ENCODE data around the gene RAB6A. TPM values are rescaled to one million over a fixed set of nuclear protein-coding genes. Genes with fewer than 3 reads are reported as not detected.
"Not testable (repeated sequence)": the region's sequence is repeated elsewhere in the genome, so short reads cannot be mapped to it uniquely, and the experiment has no call there.

Gene RAB6A
- total RNA-seq, 6 experiments from 2014 or later: 59.3 to 163 (median 81.7) TPM

DNA sequence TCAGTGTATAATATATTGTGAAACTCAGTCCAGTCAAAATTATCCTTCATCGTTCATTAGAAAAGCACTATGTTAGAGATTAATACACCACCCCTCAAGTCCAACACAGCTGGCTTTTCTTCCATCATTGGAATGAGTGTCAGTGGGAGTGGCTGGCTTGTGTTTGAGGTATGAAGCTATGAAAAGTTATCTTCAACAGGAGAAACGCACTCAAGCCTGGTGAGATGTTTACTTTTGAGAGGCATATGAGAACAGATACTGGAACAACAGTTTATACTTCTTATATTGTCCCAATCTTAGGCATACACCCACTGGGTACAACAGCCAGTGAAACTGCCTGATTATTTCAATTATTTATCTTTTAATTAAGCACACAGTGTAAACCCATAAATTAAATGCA, 80.2 kb downstream of the RAB6A start:
- no peak for ATAC-seq
- intact Hi-C loops (cut with DNase I): no loop called here
- no peak overlapping the region for H3K4me3 ChIP-seq

DNA sequence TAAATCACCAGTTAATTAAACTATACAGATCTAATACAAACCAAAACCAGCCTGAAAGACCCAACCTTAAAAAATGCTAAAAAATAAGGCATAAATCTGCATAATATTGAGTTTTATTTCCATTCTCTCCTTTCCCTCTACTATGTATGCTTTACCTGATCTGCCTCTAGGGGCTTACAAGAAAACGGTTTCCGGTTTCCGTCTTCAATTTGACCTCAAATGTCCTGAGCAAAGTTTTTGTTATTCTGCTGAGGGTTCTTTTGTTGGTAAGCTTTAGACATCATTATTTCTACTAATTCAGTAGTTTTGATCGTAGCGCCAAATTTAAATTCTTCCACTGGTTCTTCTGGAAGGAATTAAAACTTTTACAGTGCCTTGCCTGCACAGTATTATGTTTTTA, 84.3 kb downstream of the RAB6A start:
- H3K4me3 ChIP-seq; H3K4me1 ChIP-seq; DNase-seq; intact Hi-C loops (cut with DNase I); H3K27me3 ChIP-seq; ATAC-seq; H3K27ac ChIP-seq; H3K9me3 ChIP-seq: not testable (repeated sequence)
- 93% methylated on average over 5 of the region's 5 CpGs for WGBS (ENCODE audit: insufficient coverage, low coverage, low lambda C conversion rate, missing lambda C conversion rate)
- peaks cover 0 to 25% (median 6%) of the 10 kb centered on the region in 4 donors for H3K36me3 ChIP-seq

More for the DNA sequence above, 80.2 kb downstream of the RAB6A start:
- TF ChIP-seq POLR2A (IDR thresholded peaks at IDR 0.05): no peak
- TF ChIP-seq, protein P1, sequence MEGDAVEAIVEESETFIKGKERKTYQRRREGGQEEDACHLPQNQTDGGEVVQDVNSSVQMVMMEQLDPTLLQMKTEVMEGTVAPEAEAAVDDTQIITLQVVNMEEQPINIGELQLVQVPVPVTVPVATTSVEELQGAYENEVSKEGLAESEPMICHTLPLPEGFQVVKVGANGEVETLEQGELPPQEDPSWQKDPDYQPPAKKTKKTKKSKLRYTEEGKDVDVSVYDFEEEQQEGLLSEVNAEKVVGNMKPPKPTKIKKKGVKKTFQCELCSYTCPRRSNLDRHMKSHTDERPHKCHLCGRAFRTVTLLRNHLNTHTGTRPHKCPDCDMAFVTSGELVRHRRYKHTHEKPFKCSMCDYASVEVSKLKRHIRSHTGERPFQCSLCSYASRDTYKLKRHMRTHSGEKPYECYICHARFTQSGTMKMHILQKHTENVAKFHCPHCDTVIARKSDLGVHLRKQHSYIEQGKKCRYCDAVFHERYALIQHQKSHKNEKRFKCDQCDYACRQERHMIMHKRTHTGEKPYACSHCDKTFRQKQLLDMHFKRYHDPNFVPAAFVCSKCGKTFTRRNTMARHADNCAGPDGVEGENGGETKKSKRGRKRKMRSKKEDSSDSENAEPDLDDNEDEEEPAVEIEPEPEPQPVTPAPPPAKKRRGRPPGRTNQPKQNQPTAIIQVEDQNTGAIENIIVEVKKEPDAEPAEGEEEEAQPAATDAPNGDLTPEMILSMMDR (IDR thresholded peaks at IDR 0.05): no peak
- no peak overlapping the region for H3K27ac ChIP-seq
- no peaks in the 10 kb centered on the region for H3K27me3 ChIP-seq
- 64% methylated on average over 2 of the region's 2 CpGs for WGBS (ENCODE audit: insufficient coverage, low coverage, low lambda C conversion rate, missing lambda C conversion rate)
- no peaks in the 10 kb centered on the region for H3K4me1 ChIP-seq
- H3K9me3 ChIP-seq: no peaks in the 10 kb centered on the region
- peaks cover 0 to 31% (median 6%) of the 10 kb centered on the region in 4 donors for H3K36me3 ChIP-seq
- no peak for DNase-seq

DNA sequence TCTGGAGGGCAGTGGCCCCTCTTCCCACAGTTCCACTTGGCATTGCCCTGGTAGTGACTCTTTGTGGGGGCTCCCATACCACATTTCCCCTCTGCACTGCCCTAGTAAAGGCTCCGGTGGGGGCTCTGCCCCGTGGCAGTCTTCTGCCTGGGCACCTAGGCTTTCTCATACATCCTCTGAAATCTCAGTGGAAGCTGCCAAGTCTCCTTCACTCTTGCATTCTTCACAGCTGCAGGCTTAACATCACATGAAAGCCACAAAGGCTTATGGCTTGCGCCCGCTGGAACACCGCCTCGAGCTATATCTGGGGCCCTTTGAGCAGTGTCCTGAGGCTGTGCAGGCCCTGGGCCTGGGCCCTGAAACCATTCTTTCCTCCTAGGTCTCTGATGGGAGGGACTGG, 89.2 kb downstream of the RAB6A start:
- WGBS (ENCODE audit: insufficient coverage, low coverage, low lambda C conversion rate, missing lambda C conversion rate): no CpG with 5 or more reads among the region's 6 CpGs

DNA sequence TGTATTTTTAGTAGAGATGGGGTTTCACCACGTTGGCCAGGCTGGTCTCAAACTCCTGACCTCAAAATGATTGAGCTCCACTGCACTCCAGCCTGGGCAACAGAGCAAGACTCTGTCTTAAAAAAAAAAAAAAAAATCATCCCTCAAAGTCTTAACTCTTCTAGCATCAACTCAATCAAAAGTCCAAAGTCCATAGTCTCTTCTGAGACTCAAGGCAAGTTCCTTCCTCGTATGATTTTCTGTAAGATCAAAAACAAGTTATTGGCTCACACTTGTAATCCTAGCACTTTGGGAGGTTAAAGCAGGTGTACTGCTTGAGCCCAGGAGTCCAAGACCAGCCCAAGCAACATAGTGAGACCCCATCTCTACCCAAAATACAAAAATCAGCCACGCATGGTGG, 90.1 kb downstream of the RAB6A start:
- no peak overlapping the region for H3K27ac ChIP-seq
- ATAC-seq (no peak), DNase-seq (no peak)
- H3K27me3 ChIP-seq: no peaks in the 10 kb centered on the region
- TF ChIP-seq, protein P1 (IDR thresholded peaks at IDR 0.05): no peak
- TF ChIP-seq POLR2A (IDR thresholded peaks at IDR 0.05): no peak
- intact Hi-C loops (cut with DNase I): no loop called here
- no peaks in the 10 kb centered on the region for H3K36me3 ChIP-seq
- H3K9me3 ChIP-seq: no peaks in the 10 kb centered on the region
- 90% methylated on average over 1 of the region's 3 CpGs for WGBS (ENCODE audit: insufficient coverage, low coverage, low lambda C conversion rate, missing lambda C conversion rate)
- no peaks in the 10 kb centered on the region for H3K4me1 ChIP-seq
- H3K4me3 ChIP-seq: no peak overlapping the region

More for the DNA sequence above, 89.2 kb downstream of the RAB6A start:
- intact Hi-C loops (cut with DNase I): no loop called here
- Histone ChIP-seq H3K27me3 (no peaks in the 10 kb centered on the region), H3K9me3 (no peaks in the 10 kb centered on the region), H3K27ac (no peak overlapping the region), H3K36me3 (peaks cover 0 to 2% (median 0%) of the 10 kb centered on the region in 4 donors), H3K4me1 (no peaks in the 10 kb centered on the region), H3K4me3 (no peak overlapping the region)
- TF ChIP-seq, protein P1 (IDR thresholded peaks at IDR 0.05): no peak
- TF ChIP-seq POLR2A (IDR thresholded peaks at IDR 0.05): no peak
- DNase-seq (no peak), ATAC-seq (peak in 1 of 4 donors; percentile 32)

DNA sequence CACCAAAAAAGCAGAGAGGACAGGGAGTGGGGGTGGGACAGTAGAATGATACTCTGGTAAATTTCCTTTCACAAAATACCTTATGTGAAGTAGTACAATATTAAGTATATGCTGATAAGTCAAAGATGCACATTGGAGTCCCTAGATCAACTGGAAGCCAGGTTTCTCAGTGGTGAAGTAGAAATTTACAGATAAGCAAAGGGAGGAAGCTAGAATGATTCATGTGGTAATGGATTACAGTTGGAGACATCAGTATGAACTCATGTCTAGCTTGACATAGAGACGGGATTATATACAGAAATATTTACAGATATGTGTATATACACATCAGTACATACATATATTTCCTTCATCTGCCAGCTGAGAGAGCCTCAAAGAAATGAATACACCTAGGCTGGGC, 93.0 kb downstream of the RAB6A start:
- WGBS (ENCODE audit: insufficient coverage, low coverage, low lambda C conversion rate, missing lambda C conversion rate): 83% methylated on average over 1 of the region's 1 CpG
- Histone ChIP-seq H3K4me3 (no peak overlapping the region), H3K36me3 (no peaks in the 10 kb centered on the region), H3K27me3 (no peaks in the 10 kb centered on the region), H3K9me3 (no peaks in the 10 kb centered on the region), H3K4me1 (no peaks in the 10 kb centered on the region), H3K27ac (no peak overlapping the region)
- intact Hi-C loops (cut with DNase I): no loop called here
- no peak for TF ChIP-seq POLR2A (IDR thresholded peaks at IDR 0.05)
- DNase-seq: no peak
- ATAC-seq: no peak

DNA sequence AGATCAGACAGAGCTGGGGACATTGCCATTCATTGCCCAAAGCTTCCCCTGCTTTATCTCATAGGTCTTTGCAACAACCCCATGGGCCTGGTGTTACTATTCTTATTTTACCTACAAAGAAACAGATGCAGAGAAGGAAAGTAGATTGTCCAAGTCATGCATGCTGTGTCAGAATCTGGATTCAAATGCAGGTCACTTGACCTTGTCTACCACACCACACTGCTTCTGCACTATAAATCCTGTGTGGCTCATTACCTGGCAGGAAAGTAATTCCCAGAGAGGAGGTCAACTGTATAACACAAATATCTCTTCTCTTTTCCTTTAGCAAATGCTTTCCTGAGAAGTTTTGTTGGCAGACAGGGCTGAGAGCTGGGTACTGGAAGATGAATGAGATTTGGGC, 96.0 kb downstream of the RAB6A start:
- H3K9me3 ChIP-seq: no peaks in the 10 kb centered on the region
- no peaks in the 10 kb centered on the region for H3K36me3 ChIP-seq
- no peak for TF ChIP-seq POLR2A (IDR thresholded peaks at IDR 0.05)
- TF ChIP-seq, protein P1 (IDR thresholded peaks at IDR 0.05): no peak
- no peak overlapping the region for H3K27ac ChIP-seq
- ATAC-seq (no peak), DNase-seq (no peak)
- intact Hi-C loops (cut with DNase I): no loop called here
- no peaks in the 10 kb centered on the region for H3K27me3 ChIP-seq
- H3K4me3 ChIP-seq: no peak overlapping the region
- H3K4me1 ChIP-seq: peaks cover 0 to 10% (median 0%) of the 10 kb centered on the region in 4 donors
